OCI-LY1 (cell line): ENCODE measurements around the gene ADGRA3.

Source experiments
- CTCF ChIP-seq: fragments of 200-600 bp; sonication (generic), shearing (Covaris generic); IDR thresholded peaks from 2 replicates; pipeline ENCODE4 v1.5.1; 2017; ENCODE audit warnings: mild to moderate bottlenecking, antibody characterized with exemption, low read length, moderate library complexity, mixed read lengths
- EZH2 ChIP-seq: fragments of 200-600 bp; sonication (generic), shearing (Covaris generic); IDR thresholded peaks from 2 replicates; pipeline ENCODE4 v1.8.0; 2017; ENCODE audit warnings: borderline replicate concordance, mixed run types, mild to moderate bottlenecking, antibody characterized with exemption, low read length, moderate library complexity, mixed read lengths

- TF ChIP-seq CTCF (no peak), EZH2 (no peak)
Measured at GRCh38 chr4:22427675-22428074, 88.2 kb downstream of the ADGRA3 start.
